GM12878 (cell line): ENCODE results near the gene PLXNA2. TPM values are rescaled to one million over a fixed set of nuclear protein-coding genes. Genes with fewer than 3 reads are reported as not detected.

Experiments
- ATAC-seq: fragments of 200-7000 bp; cut with Tn5 transposase; 3 replicates; pipeline ENCODE4 v1.9.1; 2020; ENCODE audit warnings: mild to moderate bottlenecking, moderate library complexity
- BruUV-seq: library from RNA; stranded (reverse); fragments of 400-500 nt; replicated peaks from 2 replicates; lab custom pipeline; 2021; lab: Mats Ljungman, UMichigan
- CTCF ChIA-PET: fragments of 300-600 bp; sonication (Branson Sonifier 250); formaldehyde crosslinking; extraction: SDS; loops from one replicate; lab custom pipeline; 2021; ENCODE audit warnings: inconsistent platforms; lab: Yijun Ruan, JAX
- POLR2A ChIA-PET: fragments of 350-600 bp; formaldehyde crosslinking; extraction: SDS; loops from one replicate; lab custom pipeline; 2021; ENCODE audit warnings: inconsistent platforms; lab: Charles Lee
- RAD21 ChIA-PET: fragments of 300-600 bp; sonication (Branson Sonifier 250); formaldehyde crosslinking; loops from one replicate; lab custom pipeline; 2023; ENCODE audit warnings: antibody characterized with exemption; ENCODE audit not compliant: unreplicated experiment; lab: Charles Lee
- SMC1A ChIA-PET: fragments of 300-600 bp; sonication (Branson Sonifier 250); formaldehyde crosslinking; loops from one replicate; lab custom pipeline; 2023; ENCODE audit not compliant: unreplicated experiment, uncharacterized antibody; lab: Charles Lee
- DNase-seq: peaks from one replicate; pipeline ENCODE4 v3.0.0-alpha.2; 2011; ENCODE audit warnings: low read depth, low spot score
- FAIRE-seq: peaks from 3 replicates; lab custom pipeline; 2011; peaks lifted over from hg19 to GRCh38; lab: Jason Lieb, UNC
- H2AFZ ChIP-seq: 2 replicates; pipeline ENCODE4 v1.6.0; 2011; ENCODE audit warnings: low read depth, low read length, control low read depth; ENCODE audit not compliant: control insufficient read depth
- H3K27ac ChIP-seq: 2 replicates; pipeline ENCODE4 v1.5.1; 2011; ENCODE audit warnings: control low read depth; ENCODE audit not compliant: control insufficient read depth, insufficient read depth
- H3K27me3 ChIP-seq, 2 experiments: replicated peaks in 1 of 2; 2 replicates each; pipeline versions ENCODE4 v1.6.0 to v1.6.1; 2011; ENCODE audit warnings: low read length in 1 of 2; ENCODE audit not compliant: control insufficient read depth in 2 of 2, insufficient read depth in 2 of 2
- H3K36me3 ChIP-seq, 2 experiments: 2 replicates each; pipeline ENCODE4 v1.5.1; 2011; ENCODE audit warnings: low read length in 1 of 2; ENCODE audit not compliant: control insufficient read depth in 2 of 2, insufficient read depth in 2 of 2
- H3K4me1 ChIP-seq: 2 replicates; pipeline ENCODE4 v1.6.1; 2011; ENCODE audit warnings: mild to moderate bottlenecking, low read length, moderate library complexity, mixed read lengths; ENCODE audit not compliant: control insufficient read depth, insufficient read depth
- H3K4me2 ChIP-seq: 2 replicates; pipeline ENCODE4 v1.6.0; 2011; ENCODE audit warnings: control low read depth; ENCODE audit not compliant: control insufficient read depth, insufficient read depth
- H3K4me3 ChIP-seq: fragments of 200-600 bp; sonication (generic); 2 replicates; pipeline ENCODE4 v1.5.1; 2016
- H3K79me2 ChIP-seq: 2 replicates; pipeline ENCODE4 v1.6.0; 2011; ENCODE audit warnings: low read length; ENCODE audit not compliant: control insufficient read depth, insufficient read depth
- H3K9ac ChIP-seq: 2 replicates; pipeline ENCODE4 v1.8.0; 2011; ENCODE audit warnings: low read length, control low read depth, mixed read lengths; ENCODE audit not compliant: control insufficient read depth, insufficient read depth
- H3K9me3 ChIP-seq: replicated peaks from 3 replicates; pipeline ENCODE4 v1.5.1; 2011; ENCODE audit warnings: mild to moderate bottlenecking, low read length; ENCODE audit not compliant: control insufficient read depth, insufficient read depth
- H4K20me1 ChIP-seq: 2 replicates; pipeline ENCODE4 v1.6.0; 2011; ENCODE audit not compliant: control insufficient read depth, insufficient read depth
- BHLHE40 ChIP-seq, 2 experiments: fragments of 450-650 bp in 1 of 2; IDR thresholded peaks; 2 replicates each; pipeline ENCODE4 v1.6.1; 2011 to 2017; ENCODE audit warnings: low read depth in 2 of 2, borderline replicate concordance in 1 of 2, improper control_type of control experiment in 1 of 2, low read length in 1 of 2, mild to moderate bottlenecking in 1 of 2
- HDAC6 ChIP-seq: fragments of 200-600 bp; sonication (generic); IDR thresholded peaks from one replicate; pipeline ENCODE4 v1.8.0; 2017; ENCODE audit warnings: antibody characterized with exemption; ENCODE audit not compliant: unreplicated experiment
- MLLT1 ChIP-seq: fragments of 450-650 bp; IDR thresholded peaks from 2 replicates; pipeline ENCODE4 v1.6.1; 2016; ENCODE audit warnings: mild to moderate bottlenecking
- NFYB ChIP-seq: IDR thresholded peaks from 2 replicates; pipeline ENCODE4 v1.6.1; 2011; ENCODE audit warnings: low read depth, mild to moderate bottlenecking, low read length, improper control_type of control experiment, moderate library complexity; ENCODE audit not compliant: insufficient read depth
- NR2F1 ChIP-seq: fragments of 450-650 bp; conservative IDR thresholded peaks from 2 replicates; pipeline ENCODE4 v1.6.1; 2017; ENCODE audit warnings: mild to moderate bottlenecking
- RAD51 ChIP-seq: fragments of 450-650 bp; IDR thresholded peaks from 2 replicates; pipeline ENCODE4 v1.6.1; 2016; ENCODE audit warnings: moderate library complexity, mild to moderate bottlenecking, inconsistent platforms
- RBBP5 ChIP-seq: fragments of 200-600 bp; sonication (generic); conservative IDR thresholded peaks from 2 replicates; pipeline ENCODE4 v1.6.1; 2016
- STAT1 ChIP-seq: fragments of 450-650 bp; conservative IDR thresholded peaks from 2 replicates; pipeline ENCODE4 v1.6.1; 2014; ENCODE audit warnings: antibody characterized with exemption, mild to moderate bottlenecking
- TCF7 ChIP-seq: IDR thresholded peaks from 2 replicates; pipeline ENCODE4 v1.6.1; 2014; ENCODE audit warnings: antibody characterized with exemption, borderline replicate concordance
- WRNIP1 ChIP-seq: IDR thresholded peaks from 2 replicates; pipeline ENCODE4 v1.6.1; 2011; ENCODE audit warnings: low read depth, low read length, improper control_type of control experiment, borderline replicate concordance
- ZBTB33 ChIP-seq: fragments of 450-650 bp; IDR thresholded peaks from 2 replicates; pipeline ENCODE4 v1.6.1; 2017; ENCODE audit warnings: mild to moderate bottlenecking
- WGBS: methylation state at CpG from one replicate; pipeline ENCODE4 v1.1.6; 2016; ENCODE audit warnings: low lambda C conversion rate; ENCODE audit not compliant: insufficient replicate concordance, insufficient coverage; ENCODE audit errors: missing lambda C conversion rate; 5-methylcytosine and 5-hydroxymethylcytosine counted together
- in situ Hi-C: fragments of 300-500 bp; cut with MboI; formaldehyde crosslinking; loops from 9 replicates; pipeline ENCODE4 v1.14.3; 2018; ENCODE audit warnings: mixed read lengths
- intact Hi-C: fragments of 100-400 bp; cut with micrococcal nuclease; formaldehyde crosslinking; loops from one replicate; pipeline ENCODE4 v1.14.2; 2022; ENCODE audit not compliant: unreplicated experiment
- polyA plus RNA-seq, 11 experiments: library from polyadenylated mRNA; depleted of rRNA in 4 of 11; unstranded in 6 of 11; stranded (reverse) in 5 of 11; fragments of >200 nt; fragmentation: Nextera tagmentation in 4 of 11; fragmentation: Illumina TruSeq in 1 of 11; extraction: Ambion mirVana in 4 of 11; extraction: Trizol in 1 of 11; gene quantifications; 1 replicate in 1 of 11; 2 replicates in 10 of 11; pipeline versions ENCODE4 v1.2.1 to v1.2.3, GENCODE V29; 2011 to 2016; ENCODE audit warnings: inconsistent platforms in 2 of 11, missing spikeins in 2 of 11, low read depth in 1 of 11
- total RNA-seq, 4 experiments: library from RNA; depleted of rRNA in 3 of 4; stranded (reverse); fragments of >200 nt in 3 of 4; fragmentation: Illumina TruSeq in 1 of 4; extraction: Trizol in 1 of 4; gene quantifications; 2 replicates each; pipeline versions ENCODE4 v1.2.1 to v1.2.3, GENCODE V29; 2013 to 2021

PLXNA2 gene
- total and polyA plus RNA-seq, 10 of the 15 experiments (the other 5 are each of a cell fraction or from before 2014, with no cell fraction given): under 0.01 to 0.08 (median 0.07) TPM; not detected in 4

GRCh38 chr1:208178091-208178529 is 66.1 kb downstream of the PLXNA2 start:
- Histone ChIP-seq H2AFZ (no peak overlapping the region), H3K36me3 (no peaks in the 10 kb centered on the region), H3K27me3 (no peaks in the 10 kb centered on the region; a peak in 1 of 4 replicates), H3K4me1 (peaks cover 2% of the 10 kb centered on the region; the same call in 1 of the 2 replicates), H3K4me2 (no peak overlapping the region), H3K27ac (no peak overlapping the region), H3K79me2 (no peaks in the 10 kb centered on the region), H3K4me3 (no peak overlapping the region), H3K9ac (no peak overlapping the region), H4K20me1 (no peaks in the 10 kb centered on the region), H3K9me3 (no peaks in the 10 kb centered on the region)
- CTCF ChIA-PET: interaction anchor here (1.2 to 3.0 kb wide), 6 partner anchors 10 to 67 kb away, joined by 3 to 18 read pairs (median 4); no protein-coding TSS in a partner anchor
- SMC1A ChIA-PET: interaction anchor here (0.9 to 1.8 kb wide), 6 partner anchors 9 to 60 kb away, joined by 3 to 6 read pairs (median 4); no protein-coding TSS in a partner anchor
- intact Hi-C loops: no loop called here
- no peak for ATAC-seq
- in situ Hi-C loops: no loop called here
- WGBS: 0% methylated on average over 1 of the region's 2 CpGs
- POLR2A ChIA-PET: interaction anchor here (1.3 to 3.7 kb wide), 3 partner anchors 9 to 21 kb away, joined by 3 to 17 read pairs (median 4); no protein-coding TSS in a partner anchor
- no TSS peak for BruUV-seq
- TF ChIP-seq ZBTB33: no peak
- TF ChIP-seq NR2F1: no peak
- no peak for TF ChIP-seq WRNIP1
- TF ChIP-seq HDAC6: no peak
- no peak for TF ChIP-seq RAD51
- no peak for TF ChIP-seq NFYB
- TF ChIP-seq RBBP5: no peak
- TF ChIP-seq STAT1: no peak
- no peak for TF ChIP-seq TCF7
- no peak for TF ChIP-seq BHLHE40 (IDR thresholded peaks at IDR 0.05; ENCODE audit: borderline replicate concordance in 1 of 2, low read depth in 2 of 2, low read length in 1 of 2)
- TF ChIP-seq MLLT1: no peak
- FAIRE-seq: no peak
- RAD21 ChIA-PET: interaction anchor here (0.7 to 4.8 kb wide), 2 partner anchors 10 to 46 kb away, joined by 3 to 40 read pairs; no protein-coding TSS in a partner anchor
- DNase-seq: no peak
